Erythroblast (primary cell): ENCODE measurements around the gene LAPTM5.
"Not testable (repeated sequence)": the region's sequence is repeated elsewhere in the genome, so short reads cannot be mapped to it uniquely, and the experiment has no call there.

Source experiments
- DNase-seq, 2 experiments: peaks; one replicate each; lab custom pipeline; 2025; lab: John Stamatoyannopoulos, UW
- GATA1 ChIP-seq: IDR thresholded peaks from 2 replicates; pipeline ENCODE4 v1.6.1; 2011; ENCODE audit warnings: low read depth, mild to moderate bottlenecking, control low read depth, low read length, moderate library complexity
- POLR2A ChIP-seq: IDR thresholded peaks from 2 replicates; pipeline ENCODE4 v1.6.1; 2011; ENCODE audit warnings: mild to moderate bottlenecking, low read length

The LAPTM5 gene

GRCh38 chr1:30770150-30770549 lies 12.6 kb upstream of the LAPTM5 start:
- TF ChIP-seq POLR2A (no peak), GATA1 (no peak)
- peak in 1 of 2 experiments; percentile 31 for DNase-seq

- TF ChIP-seq POLR2A (peak; percentile 74), GATA1 (peak; percentile 98)
- peak; percentile 97 to 99 for DNase-seq
Observed at GRCh38 chr1:30768830-30769718, 11.5 kb upstream of the LAPTM5 start.

- DNase-seq = peak; percentile 55 to 77
- TF ChIP-seq POLR2A (no peak), GATA1 (no peak)
Observed at GRCh38 chr1:30768159-30768829, 10.7 kb upstream of the LAPTM5 start.

- not testable (repeated sequence) for DNase-seq
Observed at GRCh38 chr1:30766948-30767347, 9.4 kb upstream of the LAPTM5 start.

GRCh38 chr1:30765556-30766434 lies 8.2 kb upstream of the LAPTM5 start:
- TF ChIP-seq GATA1 = no peak
- TF ChIP-seq POLR2A = peak; percentile 88
- peak; percentile 58 to 60 for DNase-seq

GRCh38 chr1:30764939-30765555 lies 7.5 kb upstream of the LAPTM5 start:
- TF ChIP-seq GATA1 (no peak), POLR2A (no peak)
- DNase-seq = no peak

- no peak for TF ChIP-seq GATA1
- no peak for DNase-seq
Observed at GRCh38 chr1:30764396-30764795, 6.8 kb upstream of the LAPTM5 start.

- TF ChIP-seq POLR2A = no peak
- TF ChIP-seq GATA1 = no peak
- no peak for DNase-seq
Observed at GRCh38 chr1:30763651-30764248, 6.2 kb upstream of the LAPTM5 start.

GRCh38 chr1:30762930-30763650 lies 5.5 kb upstream of the LAPTM5 start:
- no peak for DNase-seq
- TF ChIP-seq GATA1 (no peak), POLR2A (no peak)

- DNase-seq = no peak
- no peak for TF ChIP-seq POLR2A
- TF ChIP-seq GATA1 = no peak
Observed at GRCh38 chr1:30762152-30762929, 4.8 kb upstream of the LAPTM5 start.

GRCh38 chr1:30761381-30762151 lies 4.0 kb upstream of the LAPTM5 start:
- no peak for TF ChIP-seq GATA1
- TF ChIP-seq POLR2A = no peak
- peak; percentile 37 to 51 for DNase-seq

- peak; percentile 43 to 57 for DNase-seq
- no peak for TF ChIP-seq GATA1
- TF ChIP-seq POLR2A = no peak
Observed at GRCh38 chr1:30760596-30761324, 3.2 kb upstream of the LAPTM5 start.
